Left renal pelvis (tissue), 4 donors: ENCODE measurements around the gene SLC16A13. TPM values are rescaled to one million over a fixed set of nuclear protein-coding genes. Genes with fewer than 3 reads are reported as not detected.
"Not testable (repeated sequence)": the region's sequence is repeated elsewhere in the genome, so short reads cannot be mapped to it uniquely, and the experiment has no call there.

ENCODE experiments used
- DNase-seq, 4 donors: peaks; one replicate each; pipeline ENCODE4 v3.0.0-alpha.2; 2013; ENCODE audit warnings: low read depth in 4 of 4, low spot score in 3 of 4
- polyA plus RNA-seq, 4 donors: library from polyadenylated mRNA; unstranded; fragments of 120-200 nt; gene quantifications; one replicate each; pipeline ENCODE4 v1.2.1, GENCODE V29; 2013; ENCODE audit not compliant: insufficient read length in 4 of 4

Gene SLC16A13, protein sequence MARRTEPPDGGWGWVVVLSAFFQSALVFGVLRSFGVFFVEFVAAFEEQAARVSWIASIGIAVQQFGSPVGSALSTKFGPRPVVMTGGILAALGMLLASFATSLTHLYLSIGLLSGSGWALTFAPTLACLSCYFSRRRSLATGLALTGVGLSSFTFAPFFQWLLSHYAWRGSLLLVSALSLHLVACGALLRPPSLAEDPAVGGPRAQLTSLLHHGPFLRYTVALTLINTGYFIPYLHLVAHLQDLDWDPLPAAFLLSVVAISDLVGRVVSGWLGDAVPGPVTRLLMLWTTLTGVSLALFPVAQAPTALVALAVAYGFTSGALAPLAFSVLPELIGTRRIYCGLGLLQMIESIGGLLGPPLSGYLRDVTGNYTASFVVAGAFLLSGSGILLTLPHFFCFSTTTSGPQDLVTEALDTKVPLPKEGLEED
- 1 to 10 TPM; 1.5 to 3.8 (median 3.0) TPM for polyA plus RNA-seq

DNA sequence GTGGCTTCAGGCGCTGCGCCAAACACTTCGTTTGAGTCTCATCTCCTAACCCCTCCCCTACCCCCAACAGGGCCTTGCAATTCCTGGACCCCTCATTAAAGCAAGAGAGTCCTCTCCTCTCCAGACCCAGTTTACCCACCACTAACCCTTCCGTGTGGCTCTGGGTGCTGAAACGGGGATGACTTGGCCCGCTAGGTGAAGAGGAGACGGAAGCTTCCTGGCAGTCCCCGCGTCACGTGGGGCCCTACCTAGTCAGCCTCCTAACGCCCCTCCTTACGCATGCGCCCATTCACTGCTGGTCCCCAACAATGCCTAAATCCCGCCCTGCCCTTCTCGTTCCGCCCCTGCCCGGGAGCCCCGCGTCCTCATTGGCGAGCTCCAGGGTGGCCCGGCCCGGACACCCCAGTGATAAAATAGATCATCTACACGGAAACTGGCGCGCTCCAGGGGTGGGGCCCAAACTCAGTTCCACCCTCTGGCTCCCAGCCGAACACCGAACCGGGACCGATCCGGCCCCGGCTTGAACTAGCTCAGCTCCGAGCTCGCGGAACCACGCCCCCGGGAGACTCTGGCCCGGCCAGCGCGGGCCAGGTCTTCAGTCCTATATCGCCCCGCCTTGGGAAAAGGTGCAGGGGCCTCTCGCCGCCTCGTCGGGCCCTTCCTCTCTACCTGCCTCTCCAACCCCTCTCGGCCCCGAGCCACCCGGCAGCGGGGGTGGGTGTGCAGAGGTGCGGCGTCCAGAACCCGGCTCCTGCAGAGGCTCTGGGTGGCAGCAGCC is at the start of gene SLC16A13:
TSS of gene SLC16A13 (plus strand) at position 425 of the 778 bp plus-strand sequence. CDS start 368 bp downstream, outside the sequence.
- DNase-seq, result peak in 3 of 4 donors; percentile 87 to 92 (median 87)

DNA sequence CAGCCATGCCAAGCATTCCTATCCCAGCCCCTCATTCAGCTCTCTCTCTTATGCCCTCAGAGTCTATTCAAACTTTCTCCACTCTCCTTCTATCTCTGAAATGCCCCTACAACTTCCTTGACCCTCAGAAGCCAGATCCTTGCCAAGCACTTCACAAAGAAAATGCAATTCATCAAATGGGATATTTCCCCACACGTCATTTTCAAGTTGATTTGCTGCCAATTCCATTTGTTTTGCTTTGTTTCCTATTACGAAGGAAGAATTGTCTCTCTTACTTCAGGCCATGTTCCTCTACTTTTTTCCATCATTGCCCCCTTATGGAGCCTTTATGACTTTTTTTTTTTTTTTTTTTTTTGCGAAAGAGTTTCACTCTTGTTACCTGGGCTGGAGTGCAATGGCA is 49.1 kb upstream of the SLC16A13 start:
- DNase-seq, result no peak

DNA sequence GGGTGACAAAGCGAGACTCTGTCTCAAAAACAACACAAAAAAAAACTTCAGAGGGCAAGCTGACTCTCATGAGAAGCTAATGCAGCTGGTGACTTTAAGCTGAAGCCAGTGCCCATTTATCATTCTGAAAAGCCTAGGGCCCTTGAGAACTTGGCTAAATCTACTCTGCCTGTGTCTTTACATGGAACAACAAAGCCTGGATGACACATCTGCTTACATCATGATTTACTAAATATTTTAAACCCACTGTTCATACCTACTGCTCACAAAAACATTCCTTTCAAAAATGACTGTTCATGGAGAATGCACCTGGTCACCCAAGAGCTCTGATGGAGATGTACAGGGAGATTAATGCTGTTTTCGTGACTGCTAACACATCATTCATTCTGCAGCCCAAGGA is 46.0 kb upstream of the SLC16A13 start:
- no peak for DNase-seq

DNA sequence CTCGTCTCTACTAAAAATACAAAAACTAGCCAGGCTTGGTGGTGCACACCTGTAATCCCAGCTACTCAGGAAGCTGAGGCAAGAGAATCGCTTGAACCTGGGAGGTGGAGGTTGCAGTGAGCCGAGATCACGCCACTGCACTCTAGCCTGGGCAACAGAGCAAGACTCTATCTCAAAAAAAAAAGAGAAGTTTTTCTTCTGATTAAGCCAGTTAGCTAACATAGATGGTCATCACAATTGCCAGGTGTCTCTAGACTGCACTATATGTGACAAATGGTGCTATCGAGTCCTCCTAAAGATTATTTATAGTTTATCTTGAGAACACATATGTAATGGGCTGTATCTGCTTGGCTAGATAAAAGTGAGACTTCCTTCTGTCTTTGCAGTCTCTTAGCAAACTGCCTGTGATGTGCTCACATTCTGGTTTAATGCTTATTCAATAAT is 42.2 kb upstream of the SLC16A13 start:
- not testable (repeated sequence) for DNase-seq

DNA sequence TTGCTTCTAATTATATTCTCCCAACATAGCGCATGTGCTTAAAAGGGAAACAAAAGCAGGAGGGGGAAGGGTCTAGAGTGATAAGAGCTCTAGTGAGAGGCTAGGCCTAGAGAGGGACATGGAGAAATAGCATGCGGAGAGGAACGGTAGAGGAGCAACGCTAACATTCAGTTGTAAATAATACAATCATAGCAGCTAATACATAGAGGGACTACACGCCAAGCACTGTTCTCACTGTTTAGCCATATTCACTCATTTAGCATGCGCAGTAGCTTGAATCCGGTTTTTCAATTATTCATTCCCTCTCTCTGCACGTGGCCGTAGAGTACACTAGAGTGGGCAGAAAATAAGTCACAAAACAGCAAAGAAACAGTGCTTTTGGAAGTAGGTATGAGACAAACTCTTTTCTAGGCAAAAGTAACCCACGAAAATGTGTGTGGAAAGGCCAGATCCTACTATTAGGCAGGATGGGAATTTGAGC is 41.7 kb upstream of the SLC16A13 start:
- no peak for DNase-seq

DNA sequence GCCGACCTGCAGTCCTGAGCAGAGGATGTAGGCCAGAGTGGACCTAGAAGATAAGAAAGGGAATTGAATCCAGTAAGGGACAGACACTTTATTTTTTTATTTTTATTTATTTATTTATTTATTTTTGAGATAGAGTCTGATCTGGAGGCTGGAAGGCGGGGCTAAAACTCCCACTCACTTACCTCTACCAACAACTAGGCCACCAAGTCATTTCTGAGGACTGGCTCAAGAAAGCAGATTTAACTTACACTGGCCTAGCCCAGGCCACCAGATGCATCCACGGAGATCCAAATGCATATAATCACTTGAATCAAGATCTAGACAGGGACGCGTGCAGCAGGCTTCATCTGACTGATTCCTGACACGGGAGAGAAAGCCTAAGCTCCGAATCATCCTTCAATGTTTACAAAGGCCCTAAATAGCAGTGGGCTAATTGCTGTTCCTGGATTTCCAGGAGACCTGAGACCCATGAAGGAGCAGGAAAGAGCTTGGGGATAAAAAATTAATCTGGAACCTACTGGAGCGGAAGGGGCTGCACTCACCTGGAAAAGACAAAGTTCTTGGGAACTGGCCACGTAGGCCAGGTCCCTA is 41.1 kb upstream of the SLC16A13 start:
- no peak for DNase-seq

DNA sequence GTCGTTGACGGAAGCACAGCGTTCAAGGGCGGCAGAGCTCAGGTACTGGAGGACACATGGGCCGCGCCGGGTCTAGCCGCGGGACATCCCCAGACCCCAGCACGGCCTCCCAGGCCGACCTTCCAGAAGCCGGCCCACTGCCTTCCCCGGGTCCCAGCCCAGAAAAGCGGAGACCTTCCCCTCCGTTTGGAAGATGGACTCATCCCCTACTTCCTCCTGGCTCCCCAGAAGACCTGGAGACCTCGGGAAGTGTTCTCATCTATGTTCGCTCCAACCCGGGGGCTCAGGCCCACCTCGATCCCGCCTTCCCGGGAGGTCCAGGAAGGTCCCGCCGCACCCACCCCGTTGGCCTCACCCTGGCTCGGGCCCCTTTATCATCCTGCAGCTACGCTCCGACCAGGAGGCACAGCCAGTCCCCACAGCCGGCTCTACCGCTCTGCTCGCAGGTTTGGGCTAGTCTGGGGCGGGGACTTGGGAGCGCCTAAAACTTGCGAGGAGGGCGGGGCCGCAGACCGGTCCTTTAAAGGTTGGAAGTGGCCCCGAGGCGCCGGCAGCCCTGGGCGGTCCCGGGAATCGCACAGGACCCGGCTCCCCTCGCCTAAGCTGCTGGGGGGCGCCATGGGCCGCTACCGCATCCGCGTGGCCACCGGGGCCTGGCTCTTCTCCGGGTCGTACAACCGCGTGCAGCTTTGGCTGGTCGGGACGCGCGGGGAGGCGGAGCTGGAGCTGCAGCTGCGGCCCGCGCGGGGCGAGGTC is 40.1 kb upstream of the SLC16A13 start, which contains the start of gene ALOX12:
TSS of gene ALOX12 (plus strand) at position 550 of the 756 bp plus-strand sequence. CDS start at position 619, 69 bp downstream.
- DNase-seq, result no peak

DNA sequence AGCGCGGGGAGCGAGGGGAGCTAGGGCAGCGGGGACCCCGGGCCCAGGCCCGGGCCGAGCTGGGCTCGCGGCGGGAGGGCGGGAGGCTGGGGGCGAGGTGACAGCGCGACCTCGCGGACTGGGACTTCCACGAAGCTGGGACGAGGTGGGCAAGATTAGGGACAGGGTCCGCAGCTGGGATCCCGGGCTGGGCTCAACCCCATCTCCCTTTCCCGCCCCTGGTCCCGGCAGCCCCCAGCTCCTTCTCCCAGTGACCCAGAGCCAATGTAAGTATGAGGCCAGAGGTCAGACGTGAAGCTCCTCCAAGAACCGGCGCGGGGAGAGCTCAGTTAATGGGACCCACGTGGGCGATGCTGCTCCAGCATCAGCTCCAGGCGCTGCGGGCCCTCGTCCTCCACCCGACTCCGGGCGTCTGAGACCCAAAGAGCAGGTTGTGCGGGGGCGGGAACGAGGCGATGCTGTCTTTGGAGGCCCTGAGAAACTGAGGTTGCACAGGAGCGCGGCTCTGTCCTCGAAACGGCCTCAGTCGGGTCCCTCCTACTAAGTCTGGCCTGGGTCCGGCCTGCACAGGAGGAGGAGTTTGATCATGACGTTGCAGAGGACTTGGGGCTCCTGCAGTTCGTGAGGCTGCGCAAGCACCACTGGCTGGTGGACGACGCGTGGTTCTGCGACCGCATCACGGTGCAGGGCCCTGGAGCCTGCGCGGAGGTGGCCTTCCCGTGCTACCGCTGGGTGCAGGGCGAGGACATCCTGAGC is 39.4 kb upstream of the SLC16A13 start:
- no peak for DNase-seq

DNA sequence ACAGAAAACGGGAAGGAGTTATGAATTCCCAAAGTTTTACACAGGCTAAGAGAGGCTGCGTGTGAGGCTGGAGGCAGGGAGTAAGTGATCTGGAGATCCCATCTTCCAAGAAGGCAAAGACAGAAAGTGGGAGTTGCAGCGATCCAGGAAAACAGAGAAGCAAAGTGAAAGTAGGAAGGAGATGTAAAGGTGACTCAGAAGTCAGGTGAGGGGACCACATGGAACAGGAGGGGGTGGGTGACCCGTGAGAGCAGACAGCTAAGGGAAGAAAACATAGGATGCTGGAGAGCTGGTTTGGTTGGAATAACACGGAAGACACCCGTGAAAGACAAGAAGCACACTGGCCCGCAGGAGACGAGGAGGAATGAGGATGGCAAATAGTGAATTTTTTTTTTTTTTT is 38.6 kb upstream of the SLC16A13 start:
- DNase-seq, result no peak

DNA sequence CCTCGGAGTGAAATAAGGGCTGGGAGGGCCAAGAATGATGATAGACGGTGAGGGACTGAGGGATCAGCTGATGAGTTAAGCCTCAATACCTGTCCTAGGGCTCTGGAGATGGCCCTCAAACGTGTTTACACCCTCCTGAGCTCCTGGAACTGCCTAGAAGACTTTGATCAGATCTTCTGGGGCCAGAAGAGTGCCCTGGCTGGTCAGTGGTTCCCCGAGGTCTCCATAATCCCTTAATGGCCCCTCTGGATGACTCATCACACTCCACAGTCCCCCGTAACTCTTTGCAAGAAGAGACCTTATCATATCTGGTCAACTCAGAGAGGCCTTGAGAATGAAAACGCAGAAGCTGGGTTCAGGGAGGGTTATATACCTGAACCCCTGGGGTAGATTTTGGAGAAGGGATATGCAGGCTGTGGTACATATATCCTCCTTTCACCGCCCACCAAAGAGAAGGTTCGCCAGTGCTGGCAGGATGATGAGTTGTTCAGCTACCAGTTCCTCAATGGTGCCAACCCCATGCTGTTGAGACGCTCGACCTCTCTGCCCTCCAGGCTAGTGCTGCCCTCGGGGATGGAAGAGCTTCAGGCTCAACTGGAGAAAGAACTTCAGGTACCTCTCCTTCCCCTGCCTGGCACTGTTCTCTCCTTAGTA is 36.8 kb upstream of the SLC16A13 start:
- no peak for DNase-seq

DNA sequence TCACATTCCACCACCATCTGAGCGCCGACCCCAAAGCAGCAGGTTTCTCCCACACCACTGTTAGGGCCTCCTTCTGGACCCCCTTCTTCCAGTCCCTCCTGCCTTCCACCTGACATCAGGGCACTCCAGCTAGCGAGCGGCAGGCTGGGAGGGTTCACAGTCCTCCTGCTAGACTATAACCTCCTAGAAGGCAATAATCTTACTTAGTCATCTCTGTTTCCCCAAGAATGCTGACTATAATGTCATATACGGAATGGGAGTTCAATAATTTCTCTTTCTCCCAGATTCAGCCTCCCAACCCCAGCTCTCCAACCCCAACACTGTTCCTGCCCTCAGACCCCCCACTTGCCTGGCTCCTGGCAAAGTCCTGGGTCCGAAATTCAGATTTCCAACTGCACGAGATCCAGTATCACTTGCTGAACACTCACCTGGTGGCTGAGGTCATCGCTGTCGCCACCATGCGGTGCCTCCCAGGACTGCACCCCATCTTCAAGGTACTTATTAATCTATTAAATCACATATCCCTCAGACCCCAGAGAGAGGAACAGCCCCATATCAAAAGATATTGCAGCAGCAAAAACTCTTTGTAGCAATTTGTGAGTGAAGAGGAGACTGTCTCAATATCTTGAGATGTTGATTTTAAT is 34.4 kb upstream of the SLC16A13 start:
- DNase-seq, result no peak

DNA sequence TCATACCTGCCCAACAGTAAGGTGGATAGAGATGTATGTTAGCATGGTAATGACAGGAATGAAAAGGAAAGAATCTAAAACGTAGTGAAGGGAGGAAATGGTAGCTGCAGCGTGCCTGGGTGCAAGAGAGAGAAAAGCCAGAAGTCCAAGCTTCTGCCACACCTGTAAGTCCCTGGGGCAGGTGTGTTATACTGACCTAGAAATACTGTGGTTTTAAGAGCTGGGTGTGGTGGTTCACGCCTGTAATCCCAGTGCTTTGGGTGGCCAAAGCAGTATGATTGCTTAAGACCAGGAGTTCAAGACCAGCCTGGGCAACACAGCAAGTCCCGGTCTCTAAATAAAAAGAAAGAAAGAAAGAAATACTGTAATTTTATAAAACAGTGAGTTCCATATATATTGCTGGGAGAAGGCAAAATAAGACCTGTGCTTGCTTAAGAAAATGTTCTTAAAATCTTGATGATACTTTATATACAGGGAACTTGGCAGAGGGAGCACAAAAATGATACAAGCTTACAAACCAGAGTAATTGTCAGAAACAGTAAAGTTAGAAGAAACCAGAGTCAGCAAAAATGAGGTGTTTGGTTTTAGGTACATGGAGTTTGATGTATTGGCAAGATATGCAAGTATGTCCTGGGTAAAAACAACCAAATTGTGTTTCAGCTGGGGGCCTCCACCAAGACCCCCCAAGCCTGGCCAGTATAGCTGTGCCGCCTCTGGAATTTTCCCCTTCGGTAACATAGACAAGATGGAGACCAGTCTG is 33.3 kb upstream of the SLC16A13 start:
- no peak for DNase-seq

DNA sequence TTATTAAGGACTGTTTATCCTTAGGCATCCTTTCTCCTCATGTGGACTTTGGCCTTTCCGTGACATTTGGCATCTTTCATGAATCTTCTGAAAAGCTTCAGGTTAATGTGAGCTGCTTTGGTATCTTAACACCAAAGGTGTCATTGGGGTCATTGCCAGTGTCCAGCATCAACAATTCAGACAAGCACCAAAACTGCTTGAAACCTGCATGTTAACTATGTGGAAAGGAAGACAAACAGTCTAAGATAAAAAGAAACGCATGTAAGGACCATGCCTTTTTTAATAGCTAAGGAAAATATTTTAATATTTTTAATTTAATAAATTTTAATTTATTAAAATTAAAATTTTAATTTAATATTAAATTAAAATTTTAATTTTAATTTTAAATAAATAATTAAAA is 32.1 kb upstream of the SLC16A13 start:
- no peak for DNase-seq

DNA sequence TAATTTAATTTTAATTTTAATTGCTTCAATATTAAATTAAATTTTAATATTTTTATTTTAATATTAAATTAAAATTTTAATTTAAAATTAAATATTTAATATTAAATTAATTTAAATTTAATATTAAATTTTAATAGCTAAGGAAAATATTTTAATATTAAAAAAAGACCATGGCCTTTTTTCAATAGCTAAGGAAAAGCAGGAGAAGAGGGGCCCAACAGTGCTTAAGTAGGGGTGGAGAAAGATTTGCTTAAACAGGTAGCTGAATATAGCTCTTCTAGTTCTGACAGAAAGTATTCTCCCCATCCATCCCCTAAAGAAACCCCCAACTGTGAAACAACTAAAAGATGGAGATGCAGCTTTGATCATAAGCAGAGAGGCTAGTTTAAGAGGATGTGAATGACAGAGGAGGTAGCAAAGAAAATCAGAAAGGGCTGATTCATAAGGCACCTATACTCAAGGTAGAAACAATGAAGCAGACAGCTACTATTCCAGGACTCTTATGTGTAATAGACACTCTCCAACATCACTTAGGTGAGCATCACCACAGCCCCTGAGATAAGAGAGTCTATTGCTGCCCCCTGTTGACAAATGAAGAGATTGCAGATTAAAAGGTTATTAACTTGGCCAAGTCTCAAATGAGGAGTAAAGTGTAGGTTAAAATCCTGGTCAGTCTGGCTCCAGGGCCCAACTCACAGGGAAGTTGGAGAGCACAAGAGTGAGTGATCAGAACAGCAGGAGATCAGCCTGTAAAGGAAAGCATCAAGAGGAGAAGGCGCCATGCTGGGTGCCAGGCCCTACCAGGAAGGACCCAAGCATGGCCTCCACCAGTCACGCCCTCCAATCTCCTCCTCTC is 31.2 kb upstream of the SLC16A13 start:
- no peak for DNase-seq

DNA sequence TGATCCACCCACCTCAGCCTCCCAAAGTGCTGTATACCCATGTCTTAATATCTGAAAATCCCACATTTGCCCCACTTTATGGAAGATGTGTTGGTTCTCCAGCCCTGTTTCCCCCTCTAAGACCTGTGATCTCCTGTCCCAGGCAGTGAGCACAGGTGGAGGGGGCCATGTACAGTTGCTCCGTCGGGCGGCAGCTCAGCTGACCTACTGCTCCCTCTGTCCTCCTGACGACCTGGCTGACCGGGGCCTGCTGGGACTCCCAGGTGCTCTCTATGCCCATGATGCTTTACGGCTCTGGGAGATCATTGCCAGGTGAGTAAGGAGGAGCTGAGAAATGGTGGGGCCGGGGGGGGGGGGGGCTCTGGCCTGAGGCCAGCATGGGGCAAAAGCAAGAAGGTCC is 30.1 kb upstream of the SLC16A13 start:
- no peak for DNase-seq

DNA sequence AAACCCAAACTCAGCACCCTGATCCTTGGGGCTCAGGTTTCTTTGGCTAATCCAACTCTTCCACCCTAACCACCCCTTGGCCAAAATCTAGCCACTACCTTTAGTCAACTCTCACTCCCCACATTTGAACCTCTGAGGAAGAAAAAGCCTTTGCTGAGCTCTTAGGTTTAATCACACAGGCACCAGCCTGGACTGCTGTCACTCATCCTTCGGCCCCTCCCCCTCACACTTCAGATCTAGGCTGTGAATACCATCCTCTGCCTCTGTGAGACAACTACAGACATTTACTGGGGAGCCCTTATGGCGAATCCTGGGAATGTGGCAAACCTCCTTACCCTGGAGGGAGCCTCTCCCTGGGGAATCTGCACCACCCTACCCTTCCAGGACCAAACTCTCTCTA is 28.7 kb upstream of the SLC16A13 start:
- no peak for DNase-seq

DNA sequence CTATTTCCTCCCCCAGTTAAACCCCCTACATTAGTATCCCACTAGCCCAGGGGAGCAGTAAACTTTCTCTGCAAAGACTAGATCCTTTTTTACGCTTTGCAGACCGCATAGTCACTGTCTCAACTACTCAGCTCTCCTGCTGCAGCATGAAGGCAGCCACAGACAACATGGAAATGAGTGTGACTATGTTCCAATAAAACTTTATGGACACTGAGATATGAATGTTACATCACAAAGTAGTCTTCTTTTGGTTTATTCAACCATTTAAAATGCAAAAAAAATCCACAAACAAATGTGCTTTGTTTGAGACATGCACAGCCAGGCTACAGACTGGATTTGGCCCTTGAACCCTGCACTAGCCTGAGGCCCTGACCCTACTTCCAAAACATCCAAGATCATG is 25.3 kb upstream of the SLC16A13 start:
- no peak for DNase-seq
